Skin of body (tissue), 2 donors: ENCODE measurements around the gene AGO3. TPM values are rescaled to one million over a fixed set of nuclear protein-coding genes. Genes with fewer than 3 reads are reported as not detected.

Experiments used
- DNase-seq: peaks from one replicate; lab custom pipeline; 2025; lab: John Stamatoyannopoulos, UW
- total RNA-seq: library from RNA; depleted of rRNA; stranded (reverse); fragments of >200 nt; gene quantifications from one replicate; pipeline ENCODE4 v1.2.3, GENCODE V29; 2014

The AGO3 gene
- total RNA-seq, 1 donor from 2014 or later = 17.9 TPM

- DNase-seq = no peak
Observed at GRCh38 chr1:36094621-36095061, 163.7 kb downstream of the AGO3 start.

- DNase-seq = no peak
Observed at GRCh38 chr1:36095760-36096405, 165.0 kb downstream of the AGO3 start.

GRCh38 chr1:36096500-36097432 is 165.9 kb downstream of the AGO3 start:
- DNase-seq = no peak

DNA sequence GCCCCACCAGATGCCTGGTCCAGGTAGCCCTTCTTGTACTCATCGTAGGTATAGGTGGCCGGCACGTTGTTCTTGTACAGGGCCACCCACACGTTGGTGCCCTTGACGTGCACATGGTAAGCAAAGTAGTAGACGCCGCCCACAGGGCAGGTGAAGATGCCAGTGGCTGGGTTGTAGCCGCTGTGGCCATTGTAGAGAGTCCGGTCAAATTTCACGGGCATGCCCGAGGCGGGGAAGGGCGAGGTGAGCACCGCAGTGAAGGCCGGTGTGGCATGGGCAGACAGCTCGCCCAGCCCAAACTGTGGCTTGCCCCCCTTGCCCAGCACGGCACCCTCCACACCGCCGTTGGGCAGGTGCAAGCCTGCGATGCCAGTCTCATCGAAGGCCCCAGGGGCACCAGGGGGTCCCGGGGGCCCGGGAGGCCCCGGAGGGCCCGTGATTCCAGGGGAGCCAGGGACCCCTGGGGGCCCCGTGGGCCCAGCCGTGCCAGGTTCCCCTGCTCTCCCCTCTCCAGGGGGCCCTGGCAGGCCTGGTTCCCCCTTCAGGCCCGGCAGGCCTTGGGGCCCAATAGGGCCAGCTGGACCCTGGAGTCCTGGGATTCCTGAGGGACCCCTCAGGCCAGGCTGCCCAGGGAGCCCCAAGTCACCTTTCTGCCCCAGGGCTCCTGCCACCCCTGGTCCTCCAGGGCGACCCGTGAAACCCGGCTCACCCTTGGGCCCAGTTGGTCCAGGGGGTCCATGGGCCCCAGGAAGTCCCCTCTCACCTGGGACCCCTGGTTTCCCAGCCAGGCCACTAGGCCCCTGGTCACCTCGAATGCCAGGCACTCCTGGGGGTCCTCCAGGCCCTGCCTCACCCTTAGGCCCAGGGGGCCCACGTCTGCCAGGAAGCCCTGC is 167.0 kb downstream of the AGO3 start:
- no peak for DNase-seq

DNA sequence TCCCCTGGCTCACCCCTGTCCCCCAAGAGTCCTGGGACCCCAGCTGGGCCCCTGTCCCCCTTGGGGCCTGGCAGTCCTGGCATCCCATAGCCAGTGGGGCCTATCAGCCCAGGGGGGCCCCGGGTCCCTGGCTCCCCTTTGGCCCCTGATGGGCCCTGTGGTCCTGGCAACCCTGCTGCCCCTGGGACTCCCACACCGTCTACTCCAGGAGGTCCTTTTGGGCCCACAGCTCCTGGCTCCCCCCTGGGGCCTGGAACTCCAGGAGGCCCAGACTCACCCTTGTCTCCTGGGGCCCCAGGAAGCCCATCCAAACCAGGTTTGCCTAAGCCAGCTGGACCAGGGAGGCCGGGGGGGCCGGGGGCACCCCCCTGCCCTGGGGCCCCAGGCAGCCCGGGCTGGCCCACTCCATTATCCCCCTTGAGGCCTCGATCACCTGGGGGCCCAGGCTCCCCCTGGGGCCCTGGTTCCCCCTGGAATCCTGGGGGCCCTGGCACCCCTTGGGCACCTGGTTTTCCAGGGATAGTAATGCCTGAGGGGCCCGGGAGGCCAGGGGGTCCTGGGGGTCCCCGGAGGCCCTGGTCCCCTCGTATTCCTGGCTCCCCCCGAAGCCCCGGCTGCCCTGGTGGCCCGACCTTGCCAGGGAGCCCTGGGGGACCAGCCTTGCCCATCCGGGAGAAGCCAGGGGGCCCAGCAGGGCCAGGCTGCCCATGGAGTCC is 167.9 kb downstream of the AGO3 start:
- no peak for DNase-seq

- DNase-seq = peak; percentile 38
Observed at GRCh38 chr1:36099681-36100341, 168.9 kb downstream of the AGO3 start.

GRCh38 chr1:36100376-36100775 is 169.5 kb downstream of the AGO3 start:
- DNase-seq = no peak

- no peak for DNase-seq
Observed at GRCh38 chr1:36101546-36101945, 170.6 kb downstream of the AGO3 start.

DNA sequence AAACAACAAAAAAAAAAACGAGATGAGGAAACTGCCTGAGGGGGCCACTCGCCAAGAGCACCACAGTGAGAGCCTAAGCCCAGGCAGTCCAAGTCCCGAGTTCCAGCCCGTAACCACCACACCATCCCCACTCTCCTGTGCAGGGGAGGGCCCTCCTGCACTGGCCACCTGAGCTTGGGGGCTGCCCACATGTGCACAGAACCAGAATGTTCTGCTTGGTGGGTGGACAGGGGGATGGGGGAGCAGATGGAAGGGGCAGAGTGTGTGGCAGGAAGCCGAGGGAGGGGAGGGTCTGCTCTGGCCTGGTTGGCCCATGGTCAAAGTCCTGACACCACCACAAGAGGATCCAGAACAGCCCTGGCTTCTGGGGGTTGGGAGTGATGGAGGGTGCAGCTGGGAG is 175.4 kb downstream of the AGO3 start:
- no peak for DNase-seq

- DNase-seq = no peak
Observed at GRCh38 chr1:36107394-36107793, 176.5 kb downstream of the AGO3 start.

- no peak for DNase-seq
Observed at GRCh38 chr1:36108314-36108713, 177.4 kb downstream of the AGO3 start.

- no peak for DNase-seq
Observed at GRCh38 chr1:36109041-36109679, 178.3 kb downstream of the AGO3 start.

GRCh38 chr1:36111151-36111550 is 180.2 kb downstream of the AGO3 start:
- DNase-seq = no peak

DNA sequence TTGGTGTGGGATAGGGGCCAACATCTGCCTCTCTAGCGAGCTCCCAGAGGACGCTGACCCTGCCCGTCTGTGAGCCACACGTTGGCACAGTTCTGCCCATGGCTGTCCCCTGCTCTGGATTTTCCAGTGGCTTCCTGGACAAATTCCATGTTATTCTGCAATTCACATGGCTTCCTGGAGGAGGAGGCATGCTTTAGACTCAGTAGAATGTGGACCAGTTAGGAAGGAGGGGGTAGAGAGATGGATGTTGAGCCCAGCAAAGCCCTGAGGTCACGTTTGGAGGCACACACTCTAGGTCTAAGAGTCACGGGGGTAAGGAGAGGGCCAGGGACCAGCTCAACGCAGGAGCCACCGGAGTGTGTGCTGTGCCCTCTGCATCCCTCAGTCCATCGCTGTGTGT is 181.9 kb downstream of the AGO3 start:
- no peak for DNase-seq

DNA sequence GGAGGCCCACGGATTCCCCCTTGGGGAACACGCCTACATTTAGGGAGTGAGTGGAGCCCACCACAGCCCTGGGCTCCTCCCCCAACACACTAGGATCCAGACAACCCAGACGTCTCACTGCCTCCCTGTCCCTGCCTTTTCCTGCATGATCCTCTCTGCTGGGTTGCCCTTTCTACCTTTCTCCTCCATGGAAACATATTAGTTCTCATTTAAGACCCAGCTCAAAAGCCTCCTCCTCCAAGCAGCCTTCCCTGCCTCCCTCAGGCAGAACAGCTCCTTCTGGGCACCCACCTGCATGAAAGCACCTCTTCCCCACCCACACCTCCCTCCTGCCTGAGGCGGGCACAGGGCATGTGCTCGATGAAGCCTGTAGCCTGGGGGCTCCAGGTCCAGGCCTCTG is 183.5 kb downstream of the AGO3 start:
- no peak for DNase-seq

DNA sequence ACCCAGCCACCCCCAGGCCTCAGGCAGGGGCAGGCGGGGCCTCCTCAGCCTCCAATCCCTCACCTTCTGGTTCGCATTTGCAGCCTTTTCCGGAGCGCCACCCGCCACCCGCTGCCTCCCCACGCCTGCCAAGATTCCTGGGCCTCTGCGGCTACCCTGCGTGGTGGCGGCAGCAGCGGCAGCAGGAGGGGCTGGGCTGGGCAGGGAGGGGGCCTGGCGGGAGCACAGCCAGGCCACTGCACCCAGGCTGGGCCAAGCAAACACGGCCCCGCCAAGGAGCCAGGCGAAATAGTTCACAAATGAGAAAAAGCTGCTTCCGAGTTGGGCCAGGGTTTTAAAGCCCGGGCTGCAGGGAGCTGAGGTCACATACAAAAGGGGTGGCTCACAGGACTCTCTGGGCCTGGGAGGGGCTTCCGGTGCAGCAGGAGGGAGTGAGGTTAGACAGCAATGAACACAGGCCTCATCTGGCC is 184.3 kb downstream of the AGO3 start:
- DNase-seq = peak; percentile 42

- no peak for DNase-seq
Observed at GRCh38 chr1:36115931-36116330, 185.0 kb downstream of the AGO3 start.

DNA sequence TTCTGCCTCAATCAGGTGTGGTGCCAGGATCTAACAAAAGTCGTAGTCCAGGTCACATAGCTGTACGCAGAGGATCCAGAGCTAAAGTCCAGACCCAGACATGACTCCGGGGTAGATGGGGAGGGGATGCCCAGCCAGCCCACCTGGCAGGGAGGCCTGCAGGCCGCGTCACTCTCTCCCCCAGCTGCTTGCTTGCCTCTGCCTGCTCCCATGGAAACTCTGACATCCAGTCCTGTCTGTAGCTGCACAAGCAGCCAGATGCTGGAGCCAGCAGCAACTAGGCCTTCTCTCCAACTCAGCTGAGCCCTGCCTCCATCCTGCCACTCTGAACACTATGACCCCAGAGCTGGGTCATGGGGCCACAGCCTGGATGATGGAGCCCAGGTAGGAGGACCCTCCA is 186.0 kb downstream of the AGO3 start:
- no peak for DNase-seq

- DNase-seq = no peak
Observed at GRCh38 chr1:36118447-36119204, 187.7 kb downstream of the AGO3 start.
